HG03025 (cell line): ENCODE data around the gene FAM228B.
"Not testable (repeated sequence)": the region's sequence is repeated elsewhere in the genome, so short reads cannot be mapped to it uniquely, and the experiment has no call there.

ENCODE experiments used
- ATAC-seq: cut with Tn5 transposase; IDR thresholded peaks from one replicate; pipeline ENCODE4 v1.9.1; 2021; ENCODE audit warnings: mild to moderate bottlenecking, moderate library complexity; ENCODE audit not compliant: unreplicated experiment, low FRiP score

The FAM228B gene

DNA sequence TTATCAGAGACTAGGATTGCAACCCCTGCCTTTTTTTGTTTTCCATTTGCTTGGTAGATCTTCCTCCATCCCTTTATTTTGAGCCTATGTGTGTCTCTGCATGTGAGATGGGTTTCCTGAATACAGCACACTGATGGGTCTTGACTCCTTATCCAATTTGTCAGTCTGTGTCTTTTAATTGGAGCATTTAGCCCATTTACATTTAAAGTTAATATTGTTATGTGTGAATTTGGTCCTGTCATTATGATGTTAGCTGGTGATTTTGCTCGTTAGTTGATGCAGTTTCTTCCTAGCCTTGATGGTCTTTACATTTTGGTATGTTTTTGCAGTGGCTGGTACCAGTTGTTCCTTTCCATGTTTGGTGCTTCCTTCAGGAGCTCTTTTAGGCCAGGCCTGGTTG lies 73.9 kb downstream of the FAM228B start:
- not testable (repeated sequence) for ATAC-seq

DNA sequence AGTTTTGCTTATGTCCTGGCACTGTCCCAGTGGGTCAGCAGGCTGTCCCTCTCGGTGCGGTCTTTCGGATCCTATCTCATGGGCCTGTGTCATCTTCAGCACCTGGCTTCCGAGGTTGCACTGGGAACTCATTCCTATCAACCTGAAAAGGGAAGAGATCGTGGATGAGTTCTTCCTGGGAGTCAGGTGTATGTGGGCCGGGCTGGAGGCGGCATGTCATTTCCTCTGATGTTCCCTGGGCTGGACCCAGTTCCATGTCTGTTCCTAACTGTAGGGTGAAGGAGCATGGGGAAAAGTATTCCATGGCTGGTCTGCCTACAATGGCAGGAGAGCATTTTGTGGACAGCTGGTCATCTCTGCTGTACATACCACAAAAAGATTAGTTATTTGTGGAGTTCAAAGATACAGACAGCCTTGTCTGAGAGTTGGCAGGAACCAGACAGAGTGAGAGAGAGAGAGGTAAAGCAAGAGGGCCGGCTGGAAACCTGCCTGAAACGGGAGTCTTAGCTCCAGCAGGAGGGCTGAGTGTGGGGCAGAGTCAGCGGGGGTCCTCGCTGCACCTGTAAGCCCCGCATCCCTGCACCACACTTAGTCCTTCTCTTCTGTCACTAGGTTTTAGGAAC lies 76.8 kb downstream of the FAM228B start:
- ATAC-seq = no peak

DNA sequence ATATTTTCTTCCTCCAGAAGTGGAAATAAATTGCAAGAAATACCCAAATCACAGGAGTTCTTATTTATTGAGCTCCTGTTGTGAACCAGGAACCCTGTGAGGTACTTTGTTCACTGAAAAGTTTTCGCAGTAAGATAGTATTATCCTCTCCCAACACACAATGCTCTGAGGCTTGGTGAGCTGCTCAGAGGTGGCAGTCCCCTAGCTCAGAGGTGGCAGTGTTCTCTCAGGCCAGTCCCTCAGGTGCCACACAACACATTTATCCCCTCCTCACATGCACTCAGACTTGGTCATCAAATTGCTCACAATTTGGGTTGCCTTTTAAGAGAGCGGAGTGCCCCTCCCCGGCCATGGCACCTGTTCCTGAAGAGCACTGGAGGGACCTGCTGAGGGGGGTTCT lies 77.5 kb downstream of the FAM228B start:
- no peak for ATAC-seq

DNA sequence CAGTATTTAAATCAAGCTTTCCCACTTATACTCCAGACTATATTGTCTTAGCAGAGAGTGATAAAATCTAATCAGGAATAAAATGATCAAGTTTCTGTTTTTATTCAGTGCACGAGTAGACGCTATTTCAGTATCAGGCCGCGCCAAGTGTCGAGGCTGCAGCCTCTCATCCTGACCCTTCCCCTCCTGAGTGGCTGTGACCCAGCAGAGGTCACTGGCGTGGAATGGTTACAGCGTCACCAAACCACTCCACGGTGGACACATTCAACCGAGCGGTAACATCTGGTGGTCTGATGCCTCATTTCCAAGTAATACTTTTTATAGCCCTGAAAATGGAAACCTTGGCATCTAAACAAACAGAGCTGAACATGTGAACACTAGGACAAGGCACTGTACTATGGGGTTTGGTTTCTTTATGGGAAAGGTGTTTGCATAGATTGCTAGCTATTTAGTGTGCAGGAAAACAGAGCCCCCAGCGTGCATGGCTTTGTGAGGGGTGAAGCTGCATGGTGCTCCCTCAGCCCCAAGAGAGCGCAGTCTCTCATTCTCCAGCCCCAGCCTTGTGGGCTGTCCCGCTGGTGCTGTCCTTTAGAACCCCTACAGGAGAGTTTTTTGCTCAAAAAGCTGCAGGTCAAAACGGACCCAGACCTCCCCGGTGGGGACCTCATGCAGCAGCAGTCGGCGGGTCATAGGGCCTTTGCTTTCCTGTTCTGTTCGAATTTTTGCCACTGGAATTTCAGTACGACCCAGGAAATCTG lies 79.9 kb downstream of the FAM228B start:
- ATAC-seq = no peak

DNA sequence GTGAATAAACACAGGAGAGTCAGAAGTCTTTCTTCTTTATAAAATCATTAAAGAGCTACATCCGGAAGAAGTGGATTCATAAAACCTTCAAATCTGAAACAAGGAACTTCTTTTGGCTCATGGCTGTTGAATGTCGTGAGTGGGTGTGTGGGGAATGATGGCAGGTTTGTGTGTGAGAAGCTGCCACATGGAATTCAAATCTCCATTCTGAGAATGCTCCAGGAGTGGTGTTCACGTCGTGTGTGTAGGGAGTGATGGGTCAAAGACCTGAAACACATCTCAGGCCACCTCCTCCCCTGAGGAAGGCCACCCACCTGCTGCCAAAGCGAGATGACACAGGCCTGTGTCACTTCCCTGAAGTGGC lies 80.5 kb downstream of the FAM228B start:
- ATAC-seq = no peak

DNA sequence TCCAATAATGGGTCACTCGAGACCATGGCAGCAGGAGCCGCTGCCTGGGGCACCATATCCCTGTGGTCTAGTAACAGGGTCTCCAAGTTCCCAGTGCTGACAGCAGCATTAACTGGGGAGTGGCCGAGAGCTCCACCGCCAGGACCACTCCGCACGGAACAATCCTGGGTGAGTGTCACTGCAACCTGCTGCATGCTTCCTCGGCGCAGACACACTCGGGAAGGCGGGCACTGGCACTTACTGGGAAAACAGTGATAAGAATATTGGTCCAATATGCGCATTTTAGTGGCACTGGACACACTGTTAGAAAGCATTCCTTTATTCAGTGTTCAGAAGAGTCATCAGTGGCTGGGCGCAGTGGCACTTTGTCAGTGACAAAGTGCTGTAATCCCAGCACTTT lies 81.2 kb downstream of the FAM228B start:
- ATAC-seq = no peak

DNA sequence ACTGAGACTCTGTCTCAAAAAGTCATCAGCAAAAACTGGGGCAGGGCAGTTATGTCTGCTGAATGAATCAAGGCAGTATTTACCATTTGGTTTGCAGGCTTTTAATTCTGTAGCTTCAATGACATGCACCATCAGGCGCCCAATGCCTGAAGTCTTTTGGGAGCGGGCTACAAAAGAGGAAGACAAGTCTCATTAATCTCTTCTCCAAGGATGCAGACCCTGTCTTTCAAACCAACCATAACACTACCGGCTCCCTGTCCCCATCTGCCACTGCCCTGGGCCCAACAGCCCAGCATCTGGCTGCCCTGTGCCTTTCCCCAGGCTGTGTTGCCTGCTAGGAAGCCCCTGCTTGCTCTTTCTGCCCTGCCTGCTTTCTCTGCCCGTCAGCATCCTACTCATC lies 81.9 kb downstream of the FAM228B start:
- no peak for ATAC-seq

DNA sequence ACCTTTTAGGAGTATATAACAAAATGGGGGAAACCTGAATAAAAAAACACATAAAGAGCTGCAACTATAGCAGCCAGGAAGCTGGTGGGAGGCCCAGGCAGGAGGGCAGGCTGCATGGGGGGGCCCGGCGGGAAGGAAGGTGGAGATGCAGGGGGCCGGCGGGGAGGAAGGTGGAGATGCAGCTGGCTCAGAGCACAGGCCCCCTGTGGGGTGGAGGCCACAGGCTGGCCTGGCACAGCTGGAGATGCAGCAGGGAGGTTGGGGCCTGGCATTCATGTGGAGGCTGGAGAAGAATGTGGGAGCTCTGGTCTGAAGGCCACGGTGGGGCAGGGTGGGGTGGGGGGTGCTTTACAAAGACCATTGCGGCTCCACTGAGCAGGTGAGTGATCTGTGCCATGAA lies 83.0 kb downstream of the FAM228B start:
- no peak for ATAC-seq

DNA sequence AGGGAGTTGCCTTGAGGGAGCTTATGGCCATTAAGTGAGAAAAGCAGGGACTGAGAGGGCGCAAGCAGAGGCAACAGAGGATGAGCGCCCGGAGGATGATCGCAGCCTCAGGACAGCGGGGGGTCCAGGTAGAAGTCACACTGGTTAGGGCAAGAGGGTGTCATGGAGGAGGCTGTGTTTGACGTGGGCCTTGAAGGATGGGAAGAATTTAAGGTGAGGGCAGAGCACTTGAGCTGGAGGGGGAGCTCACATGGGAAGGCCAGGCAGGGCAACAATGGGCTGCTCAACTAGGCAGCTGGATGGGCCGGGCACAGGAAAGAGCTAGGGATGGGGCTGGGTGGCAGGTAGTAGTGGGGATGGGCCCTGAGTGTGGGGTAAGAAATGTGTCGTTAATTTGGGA lies 83.4 kb downstream of the FAM228B start:
- ATAC-seq = no peak

DNA sequence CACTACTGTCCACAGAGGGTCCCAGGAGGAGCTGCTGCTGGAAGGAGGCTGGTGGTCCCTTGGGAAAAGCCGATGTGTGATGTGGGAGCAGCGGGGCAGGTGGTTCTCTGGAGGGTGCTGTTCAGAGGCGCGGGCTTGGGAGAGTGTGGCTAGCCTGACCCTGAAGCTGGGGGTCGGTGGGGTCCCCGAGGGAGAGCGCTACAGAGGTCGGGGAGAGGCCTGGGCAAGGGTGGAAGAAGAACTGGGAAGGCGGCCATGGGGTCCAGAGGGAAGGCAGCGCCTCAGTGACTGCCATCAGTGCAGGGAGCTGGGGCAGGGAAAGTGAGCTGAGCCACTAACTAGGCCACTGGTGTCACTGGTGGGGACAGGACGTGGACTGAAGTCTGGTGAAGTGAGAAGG lies 84.1 kb downstream of the FAM228B start:
- ATAC-seq = no peak

DNA sequence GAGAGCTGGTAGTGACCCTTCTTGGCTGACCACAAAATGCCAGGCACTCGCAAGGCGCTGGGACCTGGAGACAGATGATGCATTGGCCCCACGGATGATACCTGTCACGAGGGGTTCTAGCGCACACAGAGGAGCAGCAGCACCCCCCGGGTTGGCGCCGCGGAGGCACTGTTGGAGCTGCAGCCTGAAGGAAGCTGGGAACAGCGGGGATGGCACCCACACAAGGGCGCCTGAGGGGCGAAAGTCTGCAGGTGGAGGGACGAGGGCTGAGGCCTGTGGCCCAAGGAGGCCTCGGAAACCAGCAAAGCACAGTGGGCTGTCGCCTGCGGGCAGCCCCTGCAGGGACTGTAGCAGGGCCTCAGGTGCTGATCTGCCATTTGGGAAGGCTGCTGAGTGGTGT lies 85.2 kb downstream of the FAM228B start:
- no peak for ATAC-seq

DNA sequence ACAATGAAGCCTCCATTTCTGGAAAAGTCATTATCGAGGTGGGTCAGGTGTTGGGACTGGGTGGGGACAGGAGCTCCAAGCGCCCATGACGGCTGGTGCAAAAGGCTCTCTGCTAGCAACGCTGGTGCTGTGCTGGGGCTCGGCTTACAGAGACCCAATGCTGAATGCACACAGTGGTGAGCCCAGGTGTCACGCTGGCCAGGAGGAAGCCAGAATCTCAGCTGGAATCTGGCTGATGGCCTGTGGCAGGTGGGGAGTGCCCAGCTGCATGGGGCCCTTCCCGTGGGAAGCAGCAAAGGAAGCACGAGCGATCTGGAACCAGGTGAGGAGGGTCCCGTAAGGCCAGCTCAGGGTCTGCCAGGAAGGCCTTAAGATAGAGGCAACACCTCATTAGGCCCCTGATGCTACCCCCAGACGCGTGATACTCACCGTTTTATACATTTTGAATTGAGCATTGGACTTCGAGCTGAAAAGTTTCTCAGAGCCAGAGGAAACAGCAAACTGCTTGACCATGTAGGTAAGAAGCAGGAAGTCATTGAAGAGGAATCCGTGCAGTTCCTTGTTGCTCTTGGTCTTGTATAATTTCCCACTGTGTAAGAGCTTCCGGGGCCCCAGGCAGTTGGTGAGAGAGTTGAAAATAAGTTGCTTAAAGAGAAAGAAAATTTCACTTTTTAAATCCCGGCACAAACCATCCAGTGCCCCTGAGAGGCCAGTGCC lies 86.3 kb downstream of the FAM228B start:
- ATAC-seq = no peak

DNA sequence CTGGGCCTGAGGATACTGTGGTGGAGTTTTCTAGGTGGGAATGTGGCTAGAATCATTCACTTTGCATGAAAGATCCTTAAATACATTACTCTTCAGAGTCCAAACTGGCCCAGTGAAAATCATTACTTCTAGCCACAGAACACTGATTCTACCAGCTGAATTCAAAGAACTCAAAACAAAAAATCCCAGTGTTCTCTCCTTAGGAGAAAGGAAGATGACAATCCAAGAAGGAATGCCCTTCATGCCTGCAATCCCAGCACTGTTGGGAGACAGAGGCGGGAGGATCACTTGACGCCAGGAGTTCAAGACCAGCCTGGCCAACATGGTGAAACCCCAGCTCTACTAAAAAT lies 86.8 kb downstream of the FAM228B start:
- no peak for ATAC-seq

DNA sequence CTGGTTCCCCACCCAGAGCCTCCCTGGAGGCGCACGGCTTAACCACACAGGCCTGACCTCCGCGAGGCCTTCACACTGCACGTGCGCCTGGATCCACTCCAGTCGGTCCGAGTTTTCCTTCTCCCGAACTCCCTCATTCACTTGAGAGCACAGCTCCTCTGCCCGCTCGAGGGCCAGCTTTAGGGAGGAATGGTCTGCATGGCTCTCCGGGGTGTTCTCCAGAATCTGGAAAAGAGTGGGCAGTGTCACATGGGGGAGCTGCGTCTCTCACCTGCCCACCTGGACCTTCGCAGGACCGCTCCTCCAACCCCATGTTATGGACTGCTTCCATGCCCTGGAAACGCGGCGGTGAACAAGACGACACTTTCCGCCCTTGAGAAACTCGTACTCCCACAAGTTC lies 87.5 kb downstream of the FAM228B start:
- ATAC-seq = no peak

DNA sequence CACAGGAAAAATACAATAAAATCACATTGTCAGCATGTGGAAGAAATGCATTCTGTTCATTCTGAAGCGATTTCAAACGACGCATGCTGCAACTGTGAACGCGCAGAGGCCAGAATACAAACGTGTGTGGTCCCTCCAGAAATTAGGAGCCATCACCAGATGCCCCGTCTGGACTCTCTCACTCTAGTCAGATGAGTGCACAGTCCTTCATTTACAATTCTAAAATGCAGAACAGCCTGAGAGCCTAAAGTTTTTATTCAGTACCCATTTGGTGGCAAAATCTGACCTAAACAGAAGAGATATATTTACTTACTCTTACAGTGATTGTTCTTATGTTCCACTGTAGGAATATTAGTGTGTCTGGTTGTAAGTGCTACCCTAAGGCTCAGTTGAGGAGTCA lies 88.1 kb downstream of the FAM228B start:
- no peak for ATAC-seq

DNA sequence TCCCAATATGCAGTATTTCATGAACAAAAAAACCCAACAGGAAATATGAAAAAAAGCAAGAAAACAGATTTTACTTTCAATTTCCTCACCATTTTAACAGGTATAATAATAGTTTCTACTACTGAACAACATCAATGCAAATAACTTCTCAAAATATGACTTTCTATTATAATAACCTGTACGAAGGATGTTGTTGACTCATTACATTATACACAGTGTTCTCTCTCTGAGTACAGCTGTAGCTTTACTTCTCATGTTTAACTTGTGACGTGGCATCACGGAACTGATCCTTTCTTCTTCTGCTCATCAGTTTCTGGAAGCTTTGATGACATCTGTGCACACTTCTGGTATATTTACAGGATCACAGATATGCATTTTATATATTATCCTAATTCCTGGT lies 91.6 kb downstream of the FAM228B start:
- peak; percentile 83 for ATAC-seq
